OCI-LY7 (cell line): ENCODE measurements around the gene ULK3. TPM values are rescaled to one million over a fixed set of nuclear protein-coding genes. Genes with fewer than 3 reads are reported as not detected.

Experiments
- BruUV-seq: library from RNA; stranded (reverse); fragments of 400-500 nt; replicated peaks from 2 replicates; lab custom pipeline; 2021; lab: Mats Ljungman, UMichigan
- CTCF ChIA-PET: fragments of 300-600 bp; sonication (Branson Sonifier 250); formaldehyde crosslinking; loops from one replicate; lab custom pipeline; 2022; ENCODE audit warnings: antibody characterized with exemption; ENCODE audit not compliant: unreplicated experiment; lab: Charles Lee
- POLR2A ChIA-PET: fragments of 300-600 bp; sonication (Branson Sonifier 250); formaldehyde crosslinking; loops from one replicate; lab custom pipeline; 2022; ENCODE audit warnings: antibody characterized with exemption; lab: Charles Lee
- DNase-seq: peaks from one replicate; pipeline ENCODE4 v3.0.0-alpha.2; 2015; ENCODE audit warnings: low spot score
- H2AFZ ChIP-seq: fragments of 200-600 bp; sonication (generic), shearing (Covaris generic); 2 replicates; pipeline ENCODE4 v1.6.1; 2014; ENCODE audit warnings: mild to moderate bottlenecking, antibody characterized with exemption, low read length, moderate library complexity
- H3K27ac ChIP-seq: fragments of 200-600 bp; sonication (generic); 2 replicates; pipeline ENCODE4 v1.5.1; 2014; ENCODE audit warnings: mixed run types, low read depth, mild to moderate bottlenecking, moderate library complexity, low read length, inconsistent platforms; ENCODE audit not compliant: poor library complexity, severe bottlenecking
- H3K36me3 ChIP-seq: fragments of 200-600 bp; sonication (generic); 2 replicates; pipeline ENCODE4 v1.6.1; 2014; ENCODE audit warnings: mild to moderate bottlenecking, antibody characterized with exemption, low read length, moderate library complexity, mixed read lengths; ENCODE audit not compliant: insufficient read depth
- H3K4me1 ChIP-seq: fragments of 200-600 bp; sonication (generic); 2 replicates; pipeline ENCODE4 v1.5.1; 2014; ENCODE audit warnings: mild to moderate bottlenecking, low read length; ENCODE audit not compliant: insufficient read depth, poor library complexity, severe bottlenecking
- H3K4me2 ChIP-seq: fragments of 200-600 bp; sonication (generic); 2 replicates; pipeline ENCODE4 v1.6.1; 2014; ENCODE audit warnings: mild to moderate bottlenecking, low read length
- H3K4me3 ChIP-seq: fragments of 200-600 bp; sonication (generic); 2 replicates; pipeline ENCODE4 v1.5.1; 2014; ENCODE audit warnings: mild to moderate bottlenecking, low read depth, low read length; ENCODE audit not compliant: poor library complexity, severe bottlenecking
- H3K79me2 ChIP-seq: fragments of 200-600 bp; sonication (generic); 2 replicates; pipeline ENCODE4 v1.6.1; 2016; ENCODE audit warnings: low read depth, mild to moderate bottlenecking, low read length, moderate library complexity, mixed read lengths; ENCODE audit not compliant: insufficient read depth
- H3K9me2 ChIP-seq: fragments of 200-600 bp; sonication (generic); 2 replicates; pipeline ENCODE4 v1.6.1; 2016; ENCODE audit warnings: mild to moderate bottlenecking, low read length, mixed read lengths; ENCODE audit not compliant: insufficient read depth
- H3K9me3 ChIP-seq: fragments of 200-600 bp; sonication (generic); 2 replicates; pipeline ENCODE4 v1.6.1; 2014; ENCODE audit warnings: mild to moderate bottlenecking, mixed run types, low read length, mixed read lengths
- H4K20me1 ChIP-seq: fragments of 200-600 bp; sonication (generic); 2 replicates; pipeline ENCODE4 v1.6.1; 2014; ENCODE audit warnings: mild to moderate bottlenecking, antibody characterized with exemption, low read length, moderate library complexity, mixed read lengths; ENCODE audit not compliant: insufficient read depth
- EZH2phosphoT487 ChIP-seq: fragments of 200-600 bp; sonication (generic); IDR thresholded peaks from 2 replicates; pipeline ENCODE4 v1.6.1; 2018; ENCODE audit warnings: low read depth, borderline replicate concordance, mild to moderate bottlenecking, mixed run types, antibody characterized with exemption, low read length, moderate library complexity, mixed read lengths
- intact Hi-C: fragments of 100-400 bp; cut with micrococcal nuclease; formaldehyde crosslinking; loops from one replicate; pipeline ENCODE4 v1.10.0; 2022; ENCODE audit not compliant: unreplicated experiment
- microRNA-seq: library from miRNA; unstranded; fragments of <30 nt; microRNA quantifications from one replicate; pipeline ENCODE4 v1.2.0, GENCODE V29; 2022; ENCODE audit warnings: borderline replicate concordance
- small RNA-seq: library from RNA; depleted of rRNA; stranded (forward); fragments of <200 nt; gene quantifications from one replicate; pipeline ENCODE3, GENCODE V24; 2014
- total RNA-seq, 2 experiments: library from RNA; depleted of rRNA in 1 of 2; stranded (reverse); fragments of >200 nt in 1 of 2; shearing (Covaris generic) in 1 of 2; gene quantifications; 2 replicates each; pipeline ENCODE4 v1.2.3, GENCODE V29; 2014 to 2022
- TF ChIP-seq, protein P1 (sequence below): fragments of 200-600 bp; sonication (generic); conservative IDR thresholded peaks from 2 replicates; pipeline ENCODE4 v1.5.1; 2014; ENCODE audit warnings: mild to moderate bottlenecking, antibody characterized with exemption, low read length, moderate library complexity, mixed read lengths

The ULK3 gene
- total RNA-seq, 2 experiments from 2014 or later: 31.7 to 46.4 TPM

DNA sequence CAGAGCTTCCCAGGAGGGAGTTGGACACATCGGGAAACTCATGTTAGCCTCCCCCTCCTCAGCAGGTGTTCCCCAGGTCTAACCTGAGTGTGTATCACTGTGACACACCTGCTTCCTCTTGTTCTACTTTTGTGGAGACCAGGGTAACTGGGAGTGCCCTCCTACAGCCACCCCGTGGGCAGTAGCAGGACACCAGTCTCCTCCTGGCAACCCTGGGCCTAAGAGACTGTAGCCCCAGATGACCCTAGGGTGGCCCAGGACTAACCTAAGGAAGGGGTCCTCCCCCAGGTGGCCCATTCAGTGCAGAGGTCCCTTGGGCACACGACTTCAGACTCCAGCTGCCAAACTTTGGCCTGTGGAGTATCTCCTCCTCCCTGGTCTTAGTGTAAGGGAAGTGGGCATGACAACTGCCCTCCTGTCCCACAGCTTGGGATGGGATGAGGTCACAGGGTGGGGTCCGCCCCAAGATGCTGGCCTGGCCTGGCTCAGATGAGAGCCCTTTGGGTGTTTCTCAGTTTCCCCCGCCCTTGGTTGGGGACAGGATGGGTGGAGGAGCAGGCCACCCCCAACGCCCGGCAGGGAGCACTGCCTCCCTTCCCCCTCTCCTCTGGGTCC lies 56.3 kb downstream of the ULK3 start:
- intact Hi-C loops: loop anchor here (1.0 to 5.0 kb wide), 3 partner anchors 9 to 666 kb away; partner anchors contain the start of gene SIN3A
- Histone ChIP-seq H3K27ac (peak overlapping the region; percentile 99), H3K36me3 (peaks cover 73% of the 10 kb centered on the region), H4K20me1 (peaks cover 12% of the 10 kb centered on the region; the same call in 1 of the 2 replicates), H3K9me3 (no peaks in the 10 kb centered on the region), H3K4me3 (peak overlapping the region; percentile 97), H3K4me1 (peaks cover 78% of the 10 kb centered on the region), H3K79me2 (peaks cover 87% of the 10 kb centered on the region), H3K4me2 (peak overlapping the region; percentile 92), H3K9me2 (no peaks in the 10 kb centered on the region), H2AFZ (no peak overlapping the region)
- BruUV-seq: no TSS peak
- no peak for TF ChIP-seq EZH2phosphoT487
- TF ChIP-seq, protein P1, sequence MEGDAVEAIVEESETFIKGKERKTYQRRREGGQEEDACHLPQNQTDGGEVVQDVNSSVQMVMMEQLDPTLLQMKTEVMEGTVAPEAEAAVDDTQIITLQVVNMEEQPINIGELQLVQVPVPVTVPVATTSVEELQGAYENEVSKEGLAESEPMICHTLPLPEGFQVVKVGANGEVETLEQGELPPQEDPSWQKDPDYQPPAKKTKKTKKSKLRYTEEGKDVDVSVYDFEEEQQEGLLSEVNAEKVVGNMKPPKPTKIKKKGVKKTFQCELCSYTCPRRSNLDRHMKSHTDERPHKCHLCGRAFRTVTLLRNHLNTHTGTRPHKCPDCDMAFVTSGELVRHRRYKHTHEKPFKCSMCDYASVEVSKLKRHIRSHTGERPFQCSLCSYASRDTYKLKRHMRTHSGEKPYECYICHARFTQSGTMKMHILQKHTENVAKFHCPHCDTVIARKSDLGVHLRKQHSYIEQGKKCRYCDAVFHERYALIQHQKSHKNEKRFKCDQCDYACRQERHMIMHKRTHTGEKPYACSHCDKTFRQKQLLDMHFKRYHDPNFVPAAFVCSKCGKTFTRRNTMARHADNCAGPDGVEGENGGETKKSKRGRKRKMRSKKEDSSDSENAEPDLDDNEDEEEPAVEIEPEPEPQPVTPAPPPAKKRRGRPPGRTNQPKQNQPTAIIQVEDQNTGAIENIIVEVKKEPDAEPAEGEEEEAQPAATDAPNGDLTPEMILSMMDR: no peak
- ChIA-PET CTCF (interaction anchor here (0.6 to 2.1 kb wide), 8 partner anchors 9 to 172 kb away, joined by 3 to 40 read pairs (median 6); no protein-coding TSS in a partner anchor), POLR2A (interaction anchor here (0.8 to 11.8 kb wide), 4 partner anchors 10 to 35 kb away, joined by 4 to 221 read pairs (median 12); partner anchors contain the start of gene CSK)
- peak; percentile 57 for DNase-seq

Small RNAs within 50 kb of the gene (microRNA-seq; reads per million reads assigned to microRNA genes)
- not detected for gene MIR4513
- gene MIR6882: 6.1 reads per million

Small RNAs within 50 kb of the gene (small RNA-seq; reads per million reads assigned to genes)
- gene CPLX3 (not detected), gene MIR4513 (not detected), gene MIR6882 (not detected)

Other genes with a start within 250 kb of the ULK3 start
- gene CLK3, start 227.3 kb downstream of the ULK3 start, total RNA-seq (2014; rRNA removed; shearing (Covaris generic)): 85.1 and 86.5 TPM in 2 replicates
- 87.4 and 109 TPM in 2 replicates for gene CLK3, start 227.3 kb downstream of the ULK3 start, total RNA-seq (2022)
- gene EDC3, start 147.1 kb downstream of the ULK3 start, total RNA-seq (2014; rRNA removed; shearing (Covaris generic)): 13.4 and 15.1 TPM in 2 replicates
- gene EDC3, start 147.1 kb downstream of the ULK3 start, total RNA-seq (2022): 43.5 and 51.4 TPM in 2 replicates
- not detected in 2 replicates for gene CYP1A1, start 117.6 kb downstream of the ULK3 start, total RNA-seq (2014; rRNA removed; shearing (Covaris generic))
- gene CYP1A1, start 117.6 kb downstream of the ULK3 start, total RNA-seq (2022): 0.22 and 0.29 TPM in 2 replicates
- gene CYP1A2, start 94.3 kb downstream of the ULK3 start, total RNA-seq (2014; rRNA removed; shearing (Covaris generic)): not detected in 2 replicates
- gene CYP1A2, start 94.3 kb downstream of the ULK3 start, total RNA-seq (2022): not detected in 2 replicates
- gene CSK, start 61.1 kb downstream of the ULK3 start, total RNA-seq (2014; rRNA removed; shearing (Covaris generic)): 106 and 112 TPM in 2 replicates
- 318 and 355 TPM in 2 replicates for gene CSK, start 61.1 kb downstream of the ULK3 start, total RNA-seq (2022)
- gene LMAN1L, start 30.3 kb downstream of the ULK3 start, total RNA-seq (2014; rRNA removed; shearing (Covaris generic)): 0.09 TPM in 1 of 2 replicates, not detected in the other
- gene LMAN1L, start 30.3 kb downstream of the ULK3 start, total RNA-seq (2022): 0.37 and 0.38 TPM in 2 replicates
- gene CPLX3, start 16.5 kb downstream of the ULK3 start, total RNA-seq (2014; rRNA removed; shearing (Covaris generic)): 0.35 and 0.57 TPM in 2 replicates
- gene CPLX3, start 16.5 kb downstream of the ULK3 start, total RNA-seq (2022): 1.5 and 2.1 TPM in 2 replicates
- 21.3 and 24.6 TPM in 2 replicates for gene SCAMP2, start 30.2 kb upstream of the ULK3 start, total RNA-seq (2014; rRNA removed; shearing (Covaris generic))
- gene SCAMP2, start 30.2 kb upstream of the ULK3 start, total RNA-seq (2022): 50.7 and 55.2 TPM in 2 replicates
- 43.3 and 58.9 TPM in 2 replicates for gene MPI, start 46.9 kb upstream of the ULK3 start, total RNA-seq (2014; rRNA removed; shearing (Covaris generic))
- gene MPI, start 46.9 kb upstream of the ULK3 start, total RNA-seq (2022): 51.3 and 67.2 TPM in 2 replicates
- 50.9 and 52.3 TPM in 2 replicates for gene FAM219B, start 63.7 kb upstream of the ULK3 start, total RNA-seq (2014; rRNA removed; shearing (Covaris generic))
- gene FAM219B, start 63.7 kb upstream of the ULK3 start, total RNA-seq (2022): 62.8 and 67.6 TPM in 2 replicates
- 87.2 and 168 TPM in 2 replicates for gene COX5A, start 94.9 kb upstream of the ULK3 start, total RNA-seq (2014; rRNA removed; shearing (Covaris generic))
- gene COX5A, start 94.9 kb upstream of the ULK3 start, total RNA-seq (2022): 364 and 391 TPM in 2 replicates
- gene RPP25, start 113.6 kb upstream of the ULK3 start, total RNA-seq (2014; rRNA removed; shearing (Covaris generic)): 2.6 and 3.0 TPM in 2 replicates
- gene RPP25, start 113.6 kb upstream of the ULK3 start, total RNA-seq (2022): 1.8 and 2.2 TPM in 2 replicates
- gene SCAMP5, start 152.4 kb upstream of the ULK3 start, total RNA-seq (2014; rRNA removed; shearing (Covaris generic)): 18.6 and 29.4 TPM in 2 replicates
- gene SCAMP5, start 152.4 kb upstream of the ULK3 start, total RNA-seq (2022): 43.7 and 51.6 TPM in 2 replicates
- 32.0 and 44.3 TPM in 2 replicates for gene PPCDC, start 180.4 kb upstream of the ULK3 start, total RNA-seq (2014; rRNA removed; shearing (Covaris generic))
- 40.3 and 48.3 TPM in 2 replicates for gene PPCDC, start 180.4 kb upstream of the ULK3 start, total RNA-seq (2022)